ENCODE measurements around the gene RECK.

RECK gene

DNA sequence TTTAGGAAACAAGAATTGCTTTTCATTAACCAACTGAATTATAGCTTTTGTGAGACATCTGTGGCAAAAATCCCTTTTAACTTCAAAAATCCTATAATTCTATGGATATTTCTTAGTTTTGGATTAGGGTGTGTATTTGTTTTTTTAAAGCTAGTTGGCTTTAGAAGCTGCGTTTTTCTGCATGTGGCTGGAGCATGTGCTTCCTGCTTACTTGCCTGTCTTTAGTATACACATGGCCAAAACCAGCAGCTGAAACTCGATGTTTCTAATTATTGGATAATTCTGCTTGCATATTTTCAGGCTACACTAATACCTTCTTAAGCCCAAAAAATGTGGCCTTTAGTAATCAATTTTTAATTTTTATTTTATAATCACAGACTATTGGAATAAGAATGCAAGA lies 8.9 kb downstream of the RECK start:
- POLR2A ChIA-PET = interaction anchor here (0.6 kb wide), 1 partner anchor 840 kb away, joined by 3 read pairs; no protein-coding TSS in a partner anchor
- CTCF ChIA-PET = interaction anchor here (1.1 kb wide), 1 partner anchor 37 kb away, joined by 4 read pairs; no protein-coding TSS in a partner anchor
- H3K4me3 ChIP-seq (ENCODE audit: low read depth, low read length) = no peak overlapping the region
- TF ChIP-seq, protein P1, sequence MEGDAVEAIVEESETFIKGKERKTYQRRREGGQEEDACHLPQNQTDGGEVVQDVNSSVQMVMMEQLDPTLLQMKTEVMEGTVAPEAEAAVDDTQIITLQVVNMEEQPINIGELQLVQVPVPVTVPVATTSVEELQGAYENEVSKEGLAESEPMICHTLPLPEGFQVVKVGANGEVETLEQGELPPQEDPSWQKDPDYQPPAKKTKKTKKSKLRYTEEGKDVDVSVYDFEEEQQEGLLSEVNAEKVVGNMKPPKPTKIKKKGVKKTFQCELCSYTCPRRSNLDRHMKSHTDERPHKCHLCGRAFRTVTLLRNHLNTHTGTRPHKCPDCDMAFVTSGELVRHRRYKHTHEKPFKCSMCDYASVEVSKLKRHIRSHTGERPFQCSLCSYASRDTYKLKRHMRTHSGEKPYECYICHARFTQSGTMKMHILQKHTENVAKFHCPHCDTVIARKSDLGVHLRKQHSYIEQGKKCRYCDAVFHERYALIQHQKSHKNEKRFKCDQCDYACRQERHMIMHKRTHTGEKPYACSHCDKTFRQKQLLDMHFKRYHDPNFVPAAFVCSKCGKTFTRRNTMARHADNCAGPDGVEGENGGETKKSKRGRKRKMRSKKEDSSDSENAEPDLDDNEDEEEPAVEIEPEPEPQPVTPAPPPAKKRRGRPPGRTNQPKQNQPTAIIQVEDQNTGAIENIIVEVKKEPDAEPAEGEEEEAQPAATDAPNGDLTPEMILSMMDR (IDR thresholded peaks at IDR 0.05; ENCODE audit: insufficient read depth, low read length, missing control alignments) = no peak
- no peak for DNase-seq (ENCODE audit: low read depth, low spot score)

DNA sequence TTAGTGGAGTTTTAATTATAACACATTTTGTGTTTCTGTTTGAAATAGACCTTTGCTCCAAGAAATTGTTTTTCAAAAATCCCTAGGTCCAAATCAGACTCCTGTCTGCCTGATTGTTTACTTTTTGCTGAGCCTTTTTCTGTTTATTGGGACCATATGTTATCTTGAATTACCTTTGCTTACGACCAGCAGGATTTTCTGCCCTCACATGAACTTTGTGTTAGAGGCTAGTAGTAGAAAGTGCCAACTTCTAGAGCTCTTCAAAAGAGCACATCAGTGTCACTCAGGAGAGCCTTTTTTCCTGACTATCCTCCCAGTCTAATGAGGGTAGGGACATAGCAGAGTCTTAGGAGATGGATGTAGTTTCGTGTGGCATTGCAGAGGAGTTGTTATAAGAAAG lies 10.2 kb downstream of the RECK start:
- CTCF ChIA-PET = no interaction called here
- POLR2A ChIA-PET = no interaction called here
- no peak for DNase-seq (ENCODE audit: low read depth, low spot score)
- no peak overlapping the region for H3K4me3 ChIP-seq (ENCODE audit: low read depth, low read length)
- TF ChIP-seq, protein P1 (IDR thresholded peaks at IDR 0.05; ENCODE audit: insufficient read depth, low read length, missing control alignments) = no peak

DNA sequence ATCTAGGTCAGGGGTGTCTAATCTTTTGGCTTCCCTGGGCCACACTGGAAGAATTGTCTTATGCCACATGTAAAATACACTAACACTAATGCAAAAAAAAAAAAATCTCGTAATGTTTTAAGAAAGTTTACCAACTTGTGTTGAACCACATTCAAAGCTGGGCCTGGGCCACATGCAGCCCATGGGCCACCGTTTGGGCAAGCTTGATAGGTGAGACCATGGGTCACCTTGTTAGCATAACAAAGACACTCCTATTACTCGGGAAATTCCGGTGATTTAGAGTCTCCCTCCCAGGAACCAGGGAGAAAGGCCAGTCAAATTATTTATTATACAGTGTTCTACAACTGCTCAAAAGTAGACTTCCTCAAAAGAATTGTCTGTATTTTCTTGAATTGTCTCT lies 12.7 kb downstream of the RECK start:
- no peak overlapping the region for H3K4me3 ChIP-seq (ENCODE audit: low read depth, low read length)
- ChIA-PET POLR2A (no interaction called here), CTCF (interaction anchor here (1.0 kb wide), 1 partner anchor 95 kb away, joined by 3 read pairs; no protein-coding TSS in a partner anchor)
- DNase-seq (ENCODE audit: low read depth, low spot score) = no peak
- TF ChIP-seq, protein P1 (IDR thresholded peaks at IDR 0.05; ENCODE audit: insufficient read depth, low read length, missing control alignments) = no peak

DNA sequence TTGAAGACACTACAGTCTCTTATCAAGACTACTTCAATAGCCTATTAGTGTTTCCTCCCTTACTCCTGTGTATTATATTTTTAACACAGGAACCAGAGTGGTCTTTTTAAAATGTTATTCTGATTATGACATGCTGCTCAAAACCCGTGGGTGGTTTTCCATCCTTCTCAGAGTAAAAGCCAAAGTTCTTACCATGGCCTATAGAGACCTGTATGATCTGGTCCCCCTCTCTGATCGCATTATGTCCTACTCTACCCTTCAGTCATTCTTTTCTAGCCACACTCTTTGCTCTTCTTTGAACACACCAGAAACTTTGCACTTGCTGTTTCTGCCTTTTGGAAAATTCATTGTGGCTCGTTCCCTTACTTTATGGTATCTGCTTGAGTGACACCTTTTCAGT lies 13.8 kb downstream of the RECK start:
- TF ChIP-seq, protein P1 (IDR thresholded peaks at IDR 0.05; ENCODE audit: insufficient read depth, low read length, missing control alignments) = no peak
- DNase-seq (ENCODE audit: low read depth, low spot score) = no peak
- CTCF ChIA-PET = interaction anchor here (1.2 kb wide), 1 partner anchor 9 kb away, joined by 4 read pairs; no protein-coding TSS in a partner anchor
- no peak overlapping the region for H3K4me3 ChIP-seq (ENCODE audit: low read depth, low read length)
- POLR2A ChIA-PET = no interaction called here

DNA sequence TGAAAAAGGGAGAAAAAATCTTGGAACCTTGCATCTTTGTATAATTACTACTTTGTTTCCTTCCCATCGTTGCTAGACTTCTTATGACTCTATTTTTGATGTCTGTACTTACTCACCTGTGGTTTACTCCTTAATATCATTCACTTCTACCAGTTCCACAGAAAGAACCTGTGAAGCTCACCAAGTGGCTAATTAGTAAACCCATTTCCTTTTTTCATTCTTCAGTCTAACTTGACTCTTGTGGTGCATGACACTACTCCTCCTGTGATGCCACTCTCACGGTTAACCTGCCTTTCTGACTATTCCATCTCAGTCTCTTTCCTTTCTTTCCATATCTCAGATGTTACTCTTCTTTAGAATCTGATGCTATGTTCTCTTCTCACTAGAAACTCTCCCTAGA lies 14.6 kb downstream of the RECK start:
- no peak overlapping the region for H3K4me3 ChIP-seq (ENCODE audit: low read depth, low read length)
- ChIA-PET CTCF (interaction anchor here (0.7 to 1.4 kb wide), 4 partner anchors 10 to 115 kb away, joined by 3 to 4 read pairs (median 3); no protein-coding TSS in a partner anchor), POLR2A (interaction anchor here (1.1 kb wide), 1 partner anchor 10 kb away, joined by 4 read pairs; no protein-coding TSS in a partner anchor)
- DNase-seq (ENCODE audit: low read depth, low spot score) = no peak
- TF ChIP-seq, protein P1 (IDR thresholded peaks at IDR 0.05; ENCODE audit: insufficient read depth, low read length, missing control alignments) = no peak

DNA sequence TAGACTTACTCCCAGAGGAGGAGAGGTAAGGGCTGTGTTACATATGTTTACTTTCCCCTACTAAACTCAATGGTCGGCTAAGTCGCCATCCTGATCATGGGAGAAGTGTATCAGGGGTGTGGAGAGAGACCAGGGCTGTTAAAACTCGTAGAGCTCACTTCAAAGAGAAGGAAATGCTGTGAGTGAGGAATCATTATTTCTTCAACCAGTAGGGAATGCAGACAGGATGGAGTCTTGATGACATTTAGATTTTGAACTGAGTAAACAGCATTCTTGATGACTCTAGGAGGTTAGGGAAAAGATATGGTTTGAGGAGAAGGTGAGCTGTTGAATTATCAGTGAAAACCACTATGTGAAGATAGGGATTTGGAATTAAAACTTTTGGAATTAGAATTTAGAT lies 17.3 kb downstream of the RECK start:
- H3K4me3 ChIP-seq (ENCODE audit: low read depth, low read length) = no peak overlapping the region
- CTCF ChIA-PET = interaction anchor here (1.0 to 2.4 kb wide), 5 partner anchors 13 to 150 kb away, joined by 3 to 13 read pairs (median 4); no protein-coding TSS in a partner anchor
- POLR2A ChIA-PET = interaction anchor here (1.0 kb wide), 1 partner anchor 14 kb away, joined by 3 read pairs; no protein-coding TSS in a partner anchor
- TF ChIP-seq, protein P1 (IDR thresholded peaks at IDR 0.05; ENCODE audit: insufficient read depth, low read length, missing control alignments) = no peak
- no peak for DNase-seq (ENCODE audit: low read depth, low spot score)

All from AG04449 (cell line).